Right lobe of liver (tissue), 4 donors: ENCODE data around the gene RNF138.

Experiments used
- POLR2A ChIP-seq: fragments of 450-650 bp; IDR thresholded peaks from one replicate; pipeline ENCODE4 v1.6.1; 2017; ENCODE audit warnings: antibody characterized with exemption, mild to moderate bottlenecking
- TF ChIP-seq, protein P1 (sequence below), 4 donors: fragments of 200-600 bp in 3 of 4; fragments of 450-650 bp in 1 of 4; IDR thresholded peaks; one replicate each; pipeline versions ENCODE4 v1.5.1 to v1.8.0; 2016 to 2022; ENCODE audit warnings: antibody characterized with exemption in 4 of 4, mild to moderate bottlenecking in 2 of 4
- donor health status: DM: no; HTN: no; CAD: no.
- donor health status: DM: no; HTN: no; CAD: no.
- donor health status: DM: no; HTN: yes; CAD: no.

DNA sequence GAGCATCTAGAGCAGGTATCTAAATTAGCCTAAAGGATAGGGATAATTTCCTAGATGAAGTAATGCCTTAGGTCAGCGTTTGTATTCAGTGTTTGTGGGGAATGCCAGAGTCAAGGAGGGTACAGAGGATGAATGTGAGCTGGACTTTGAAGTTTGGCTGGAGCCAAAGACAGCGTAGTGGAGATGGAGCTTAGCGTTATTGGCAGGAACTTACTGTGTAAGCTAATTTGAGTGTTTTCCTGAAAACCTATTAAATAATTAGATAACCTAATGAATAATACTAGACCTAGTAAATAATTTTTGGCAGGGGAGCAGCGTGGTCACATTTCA is 4.2 kb downstream of the RNF138 start:
- TF ChIP-seq, protein P1, sequence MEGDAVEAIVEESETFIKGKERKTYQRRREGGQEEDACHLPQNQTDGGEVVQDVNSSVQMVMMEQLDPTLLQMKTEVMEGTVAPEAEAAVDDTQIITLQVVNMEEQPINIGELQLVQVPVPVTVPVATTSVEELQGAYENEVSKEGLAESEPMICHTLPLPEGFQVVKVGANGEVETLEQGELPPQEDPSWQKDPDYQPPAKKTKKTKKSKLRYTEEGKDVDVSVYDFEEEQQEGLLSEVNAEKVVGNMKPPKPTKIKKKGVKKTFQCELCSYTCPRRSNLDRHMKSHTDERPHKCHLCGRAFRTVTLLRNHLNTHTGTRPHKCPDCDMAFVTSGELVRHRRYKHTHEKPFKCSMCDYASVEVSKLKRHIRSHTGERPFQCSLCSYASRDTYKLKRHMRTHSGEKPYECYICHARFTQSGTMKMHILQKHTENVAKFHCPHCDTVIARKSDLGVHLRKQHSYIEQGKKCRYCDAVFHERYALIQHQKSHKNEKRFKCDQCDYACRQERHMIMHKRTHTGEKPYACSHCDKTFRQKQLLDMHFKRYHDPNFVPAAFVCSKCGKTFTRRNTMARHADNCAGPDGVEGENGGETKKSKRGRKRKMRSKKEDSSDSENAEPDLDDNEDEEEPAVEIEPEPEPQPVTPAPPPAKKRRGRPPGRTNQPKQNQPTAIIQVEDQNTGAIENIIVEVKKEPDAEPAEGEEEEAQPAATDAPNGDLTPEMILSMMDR (IDR thresholded peaks at IDR 0.05) = no peak
- no peak for TF ChIP-seq POLR2A
